Heart left ventricle (tissue), 13 donors: ENCODE results near the gene STX16.

Source experiments
- CTCF ChIP-seq, 12 donors: fragments of 200-600 bp; sonication (generic) in 4 of 12; IDR thresholded peaks; one replicate each; pipeline versions ENCODE4 v1.5.0 to v1.8.0; 2018 to 2022; ENCODE audit warnings: antibody characterized with exemption in 12 of 12, mild to moderate bottlenecking in 5 of 12
- POLR2A ChIP-seq, 2 donors: fragments of 450-650 bp; IDR thresholded peaks; one replicate each; pipeline ENCODE4 v1.6.1; 2017; ENCODE audit warnings: antibody characterized with exemption in 2 of 2, mild to moderate bottlenecking in 2 of 2, moderate library complexity in 2 of 2
- donor health status: ischemic (EF 13 %, LVEDD 7.1; RV severe dilation, severe dysfunction).
- donor health status: DM: no; HTN: yes; CAD: no.
- donor health status: DM: no; HTN: no; CAD: no.
- donor health status: ischemic (EF 25% LVEDD 6.9; RV normal size, moderate dysfunction).
- donor health status: ischemic (EF 25% LVEDD 5.7; RV mildly dilated, moderate dysfunction).
- donor health status: ischemic (EF 35%, LVEDD 5.7; RV mildly dilated, moderate dysfunction).
- donor health status: nonischemic (EF 11% LVEDD 7.7; RV severe dilation, severe dysfunction).
- donor health status: DM: yes; HTN: yes; CAD: no.
- donor health status: PGD.
- donor health status: ischemic (EF 29% LVEDD 5.4; RV normal size, mild dysfunction).
- donor health status: nonischemic (EF 23%, LVEDD 6.1; RV moderate dilation, normal function).

GRCh38 chr20:58701431-58702160, 50.5 kb downstream of the STX16 start:
- no peak for TF ChIP-seq POLR2A (IDR thresholded peaks at IDR 0.05)
- no peak for TF ChIP-seq CTCF (IDR thresholded peaks at IDR 0.05)
